Lower lobe of right lung (tissue), 2 donors: Measurements from ENCODE around the gene HYAL4. TPM values are rescaled to one million over a fixed set of nuclear protein-coding genes. Genes with fewer than 3 reads are reported as not detected.
"Not testable (repeated sequence)": the region's sequence is repeated elsewhere in the genome, so short reads cannot be mapped to it uniquely, and the experiment has no call there.

Experiments
- ATAC-seq, 2 donors: fragments of 200-7000 bp; cut with Tn5 transposase; one replicate each; pipeline ENCODE4 v1.9.1; 2020 to 2022; ENCODE audit warnings: mild to moderate bottlenecking in 2 of 2, moderate library complexity in 2 of 2
- DNase-seq: peaks from one replicate; pipeline ENCODE4 v3.0.0-alpha.2; 2020
- H3K27ac ChIP-seq: fragments of 200-600 bp; one replicate; pipeline ENCODE4 v1.8.0; 2022
- H3K27me3 ChIP-seq: fragments of 200-600 bp; one replicate; pipeline ENCODE4 v1.8.0; 2022; ENCODE audit warnings: low read depth
- H3K36me3 ChIP-seq: fragments of 200-600 bp; one replicate; pipeline ENCODE4 v1.8.0; 2022; ENCODE audit warnings: mild to moderate bottlenecking
- H3K4me1 ChIP-seq: fragments of 200-600 bp; one replicate; pipeline ENCODE4 v1.8.0; 2022
- H3K4me3 ChIP-seq: fragments of 200-600 bp; one replicate; pipeline ENCODE4 v1.8.0; 2022; ENCODE audit warnings: mild to moderate bottlenecking
- H3K9me3 ChIP-seq: fragments of 200-600 bp; one replicate; pipeline ENCODE4 v1.8.0; 2022
- intact Hi-C: fragments of 100-400 bp; cut with DNase I; formaldehyde crosslinking; loops from one replicate; pipeline ENCODE4 v1.11.0; 2022
- total RNA-seq: library from RNA; stranded (reverse); fragmentation: NEBNext Ultra II Directional; extraction: Animal tissue kit (Norgen Biotek cat#: 25700); gene quantifications from one replicate; pipeline ENCODE4 v1.2.1, GENCODE V29; 2021
- TF ChIP-seq, protein P1 (sequence below): fragments of 200-600 bp; IDR thresholded peaks from one replicate; pipeline ENCODE4 v1.8.0; 2022; ENCODE audit warnings: antibody characterized with exemption, mild to moderate bottlenecking
- donor health status: DM: no; HTN: yes; CAD: no; lungs with severe emphysema.

The HYAL4 gene
- total RNA-seq, 1 donor from 2014 or later = not detected

DNA sequence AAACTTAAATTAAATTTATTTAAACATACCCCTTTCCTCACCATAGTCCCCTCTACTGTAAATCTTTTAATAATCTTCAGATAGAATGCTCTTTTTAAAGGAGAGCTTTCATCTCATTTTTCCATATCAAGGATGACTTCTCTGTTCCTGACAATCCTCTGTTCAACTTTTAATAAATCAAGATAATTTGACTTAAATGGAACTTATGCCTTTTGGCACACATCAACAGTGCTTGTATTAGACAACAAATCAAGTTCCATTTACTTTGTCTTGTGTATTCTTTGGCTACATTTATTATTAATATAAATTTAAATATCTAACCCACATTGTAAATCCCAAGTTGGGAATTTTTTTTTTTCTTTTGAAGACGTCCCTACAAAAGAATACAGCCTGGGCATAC lies 42.7 kb upstream of the HYAL4 start:
- peaks cover 5% of the 10 kb centered on the region for H3K4me1 ChIP-seq
- no peaks in the 10 kb centered on the region for H3K27me3 ChIP-seq
- intact Hi-C loops = no loop called here
- H3K4me3 ChIP-seq = no peak overlapping the region
- DNase-seq (no peak), ATAC-seq (no peak)
- no peaks in the 10 kb centered on the region for H3K36me3 ChIP-seq
- TF ChIP-seq, protein P1, sequence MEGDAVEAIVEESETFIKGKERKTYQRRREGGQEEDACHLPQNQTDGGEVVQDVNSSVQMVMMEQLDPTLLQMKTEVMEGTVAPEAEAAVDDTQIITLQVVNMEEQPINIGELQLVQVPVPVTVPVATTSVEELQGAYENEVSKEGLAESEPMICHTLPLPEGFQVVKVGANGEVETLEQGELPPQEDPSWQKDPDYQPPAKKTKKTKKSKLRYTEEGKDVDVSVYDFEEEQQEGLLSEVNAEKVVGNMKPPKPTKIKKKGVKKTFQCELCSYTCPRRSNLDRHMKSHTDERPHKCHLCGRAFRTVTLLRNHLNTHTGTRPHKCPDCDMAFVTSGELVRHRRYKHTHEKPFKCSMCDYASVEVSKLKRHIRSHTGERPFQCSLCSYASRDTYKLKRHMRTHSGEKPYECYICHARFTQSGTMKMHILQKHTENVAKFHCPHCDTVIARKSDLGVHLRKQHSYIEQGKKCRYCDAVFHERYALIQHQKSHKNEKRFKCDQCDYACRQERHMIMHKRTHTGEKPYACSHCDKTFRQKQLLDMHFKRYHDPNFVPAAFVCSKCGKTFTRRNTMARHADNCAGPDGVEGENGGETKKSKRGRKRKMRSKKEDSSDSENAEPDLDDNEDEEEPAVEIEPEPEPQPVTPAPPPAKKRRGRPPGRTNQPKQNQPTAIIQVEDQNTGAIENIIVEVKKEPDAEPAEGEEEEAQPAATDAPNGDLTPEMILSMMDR = no peak
- no peak overlapping the region for H3K27ac ChIP-seq
- H3K9me3 ChIP-seq = no peaks in the 10 kb centered on the region

DNA sequence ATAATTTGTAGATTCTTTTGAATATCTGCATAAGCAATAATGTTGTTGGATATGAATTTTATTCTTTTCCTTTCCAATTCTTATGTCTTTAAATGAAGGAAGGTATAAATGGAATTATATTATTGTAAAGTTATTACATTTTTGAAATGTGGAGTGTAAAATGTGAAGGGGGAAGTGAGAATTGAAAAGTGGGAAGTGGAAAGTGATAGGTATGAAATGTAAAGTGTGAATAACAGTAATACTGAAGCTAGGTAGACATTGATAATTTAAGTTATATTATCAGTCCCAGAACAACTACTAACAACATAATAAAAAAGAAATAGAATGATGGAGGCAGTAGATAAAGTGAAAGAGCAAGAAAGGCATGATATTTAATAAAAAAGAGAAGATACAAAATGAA lies 39.7 kb upstream of the HYAL4 start:
- TF ChIP-seq, protein P1 = no peak
- H3K4me3 ChIP-seq = no peak overlapping the region
- intact Hi-C loops = no loop called here
- H3K27me3 ChIP-seq = no peaks in the 10 kb centered on the region
- no peaks in the 10 kb centered on the region for H3K9me3 ChIP-seq
- no peaks in the 10 kb centered on the region for H3K4me1 ChIP-seq
- DNase-seq = no peak
- H3K36me3 ChIP-seq = no peaks in the 10 kb centered on the region
- no peak for ATAC-seq
- H3K27ac ChIP-seq = no peak overlapping the region

DNA sequence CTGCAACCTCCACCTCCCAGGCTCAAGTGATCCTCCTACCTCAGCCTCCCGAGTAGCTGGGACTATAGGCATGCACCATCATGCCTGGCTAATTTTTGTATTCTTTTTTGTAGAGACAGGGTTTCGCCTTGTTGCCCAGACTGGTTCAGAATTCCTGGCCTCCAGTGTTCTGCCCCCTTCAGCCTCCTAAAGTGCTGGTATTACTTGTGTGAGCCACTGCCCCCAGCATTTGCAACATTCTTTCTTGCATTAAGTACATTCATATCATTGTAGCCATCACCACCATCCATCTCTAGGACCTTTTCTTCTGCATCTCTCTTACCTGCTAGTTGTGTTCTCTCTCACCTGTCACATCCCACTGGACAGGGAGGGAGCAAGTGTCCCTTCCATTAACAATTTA lies 35.5 kb upstream of the HYAL4 start:
- intact Hi-C loops = no loop called here
- Histone ChIP-seq H3K36me3 (no peaks in the 10 kb centered on the region), H3K27ac (no peak overlapping the region), H3K4me1 (no peaks in the 10 kb centered on the region), H3K4me3 (no peak overlapping the region), H3K9me3 (peaks cover 4% of the 10 kb centered on the region), H3K27me3 (no peaks in the 10 kb centered on the region)
- DNase-seq = no peak
- ATAC-seq = no peak
- TF ChIP-seq, protein P1 = no peak

DNA sequence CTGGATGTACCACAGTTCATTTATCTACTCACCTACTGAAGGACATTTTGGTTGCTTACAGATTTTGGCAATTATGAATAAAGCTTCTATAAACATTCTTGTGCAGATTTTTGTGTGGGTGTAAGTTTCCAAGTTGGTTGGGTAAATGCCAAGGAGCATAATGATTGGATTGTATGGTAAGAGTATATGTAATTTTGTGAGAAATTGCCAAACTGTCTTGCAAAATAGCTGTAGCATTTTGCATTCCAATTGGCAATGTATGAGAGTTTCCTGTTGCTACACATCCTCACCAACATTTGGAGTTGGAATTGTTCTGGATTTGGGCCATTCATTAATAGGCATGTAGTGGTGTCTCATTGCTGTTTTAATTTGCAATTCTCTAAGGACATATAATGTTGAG lies 33.9 kb upstream of the HYAL4 start:
- Histone ChIP-seq H3K27me3 (no peaks in the 10 kb centered on the region), H3K27ac (no peak overlapping the region), H3K9me3 (peaks cover 4% of the 10 kb centered on the region), H3K4me3 (no peak overlapping the region), H3K4me1 (no peaks in the 10 kb centered on the region), H3K36me3 (no peaks in the 10 kb centered on the region)
- TF ChIP-seq, protein P1 = no peak
- intact Hi-C loops = no loop called here
- ATAC-seq = no peak
- DNase-seq = no peak

DNA sequence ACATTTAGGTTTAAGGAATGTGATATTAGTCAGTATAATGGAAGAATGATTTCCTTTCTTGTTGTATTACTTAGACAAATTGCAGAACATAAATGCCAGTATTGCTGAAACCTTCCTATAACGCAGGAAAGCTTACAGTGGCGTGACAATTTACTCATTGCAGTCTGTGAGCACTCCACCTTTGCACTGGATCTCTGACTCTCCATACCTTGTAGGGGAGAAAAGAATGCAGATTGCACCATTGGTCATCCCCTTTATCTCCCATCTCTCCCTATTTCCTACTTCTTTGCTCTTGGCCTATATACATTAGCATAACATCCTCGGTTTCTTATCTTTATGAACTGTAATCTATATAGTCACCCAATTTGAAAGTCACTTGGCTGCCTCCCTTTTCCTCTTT lies 28.1 kb upstream of the HYAL4 start:
- Histone ChIP-seq H3K27me3 (no peaks in the 10 kb centered on the region), H3K4me3 (no peak overlapping the region), H3K9me3 (no peaks in the 10 kb centered on the region), H3K4me1 (no peaks in the 10 kb centered on the region), H3K36me3 (no peaks in the 10 kb centered on the region), H3K27ac (no peak overlapping the region)
- TF ChIP-seq, protein P1 = no peak
- DNase-seq (no peak), ATAC-seq (no peak)
- intact Hi-C loops = no loop called here

DNA sequence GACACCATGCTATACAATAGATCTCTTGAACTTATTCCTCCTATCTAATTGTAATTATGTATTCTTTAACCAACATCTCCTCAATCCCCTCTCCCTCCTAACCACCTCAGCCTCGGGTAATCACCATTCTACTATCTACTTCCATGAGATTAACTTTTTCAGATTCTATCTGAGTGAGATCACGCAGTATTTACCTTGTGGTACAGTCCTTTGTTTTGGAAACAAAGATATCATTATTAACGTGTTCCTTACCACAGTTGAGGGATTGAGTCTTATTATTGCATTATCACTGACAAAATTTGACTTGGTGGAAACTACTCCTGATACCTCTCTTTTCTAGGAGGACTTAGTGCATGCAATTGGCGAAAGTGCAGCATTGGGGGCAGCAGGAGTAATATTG lies 26.0 kb upstream of the HYAL4 start:
- TF ChIP-seq, protein P1 = no peak
- Histone ChIP-seq H3K9me3 (no peaks in the 10 kb centered on the region), H3K4me1 (no peaks in the 10 kb centered on the region), H3K27ac (no peak overlapping the region), H3K27me3 (no peaks in the 10 kb centered on the region), H3K36me3 (no peaks in the 10 kb centered on the region), H3K4me3 (no peak overlapping the region)
- intact Hi-C loops = no loop called here
- DNase-seq (no peak), ATAC-seq (no peak)

DNA sequence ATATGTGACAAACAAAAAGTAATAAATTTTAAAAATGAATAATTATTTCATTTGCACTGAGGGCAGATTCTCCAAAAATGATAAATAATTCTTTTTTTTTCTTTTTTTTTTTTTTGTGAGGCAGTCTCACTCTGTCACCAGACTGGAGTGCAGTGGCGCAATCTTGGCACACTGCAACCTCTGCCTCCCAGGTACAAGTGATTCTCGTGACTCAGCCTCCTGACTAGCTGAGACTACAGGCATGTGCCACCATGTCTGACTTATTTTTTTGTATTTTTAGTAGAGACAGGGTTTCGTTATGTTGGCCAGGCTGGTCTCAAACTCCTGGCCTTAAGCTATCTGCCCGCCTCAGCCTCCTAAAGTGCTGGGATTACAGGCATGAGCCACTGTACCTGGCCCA lies 25.2 kb upstream of the HYAL4 start:
- H3K36me3 ChIP-seq, H3K4me3 ChIP-seq, H3K27ac ChIP-seq, H3K9me3 ChIP-seq, H3K27me3 ChIP-seq, ATAC-seq, intact Hi-C loops, H3K4me1 ChIP-seq, DNase-seq: not testable (repeated sequence)
